GM18868 (cell line): ENCODE results near the gene ZBTB26.

Experiments used
- ATAC-seq: cut with Tn5 transposase; IDR thresholded peaks from one replicate; pipeline ENCODE4 v1.9.1; 2021; ENCODE audit warnings: mild to moderate bottlenecking, moderate library complexity; ENCODE audit not compliant: unreplicated experiment

Gene ZBTB26

DNA sequence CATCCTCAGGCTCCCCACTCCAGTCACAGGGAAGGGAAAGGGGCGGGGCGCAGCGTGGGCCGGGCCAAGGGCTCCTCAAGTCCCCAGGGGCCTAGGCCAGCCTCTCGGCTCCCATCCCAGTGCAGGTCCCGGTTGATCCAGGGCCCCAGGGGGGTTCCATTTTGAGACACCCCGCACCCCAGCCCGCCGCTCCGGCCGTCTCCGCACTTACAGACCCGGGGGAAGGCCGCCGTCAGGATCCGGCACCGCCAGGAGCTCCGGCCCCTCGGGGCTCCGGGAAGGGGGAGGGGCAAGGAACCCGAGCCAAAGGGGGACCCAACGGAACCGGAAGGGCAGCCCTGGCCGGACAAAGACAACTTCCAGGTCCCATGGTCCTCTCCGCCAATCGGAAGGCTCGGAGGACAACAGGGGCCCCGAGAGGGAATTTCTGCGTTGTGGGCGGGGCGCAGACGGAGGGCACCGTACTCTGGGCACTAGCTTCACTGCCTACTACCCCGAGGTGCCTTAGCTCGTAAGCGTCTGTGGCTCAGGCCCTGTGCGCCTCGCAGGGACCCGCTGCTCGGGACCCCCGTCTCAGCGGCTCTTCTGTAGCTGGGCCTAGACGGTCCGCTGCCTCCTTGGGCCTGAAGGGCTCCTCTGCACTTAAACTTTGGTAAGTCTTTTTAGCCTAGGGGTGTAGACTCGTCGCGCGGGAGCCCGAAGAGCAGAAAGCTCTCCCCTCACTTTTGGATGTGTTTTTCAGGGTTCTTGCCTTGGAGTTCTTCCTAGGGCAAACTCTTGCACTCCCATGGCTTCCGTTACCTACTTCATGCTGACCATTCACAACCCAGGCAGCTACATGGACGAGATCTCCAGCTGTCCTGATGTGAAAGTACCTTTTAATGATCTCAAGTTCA lies at the start of gene ZBTB26:
Gene ZBTB26, minus strand, starts transcription at position 287 of the 896 bp plus-strand sequence. CDS start 11,578 bp downstream, outside the sequence.
- ATAC-seq = peak; percentile 98

DNA sequence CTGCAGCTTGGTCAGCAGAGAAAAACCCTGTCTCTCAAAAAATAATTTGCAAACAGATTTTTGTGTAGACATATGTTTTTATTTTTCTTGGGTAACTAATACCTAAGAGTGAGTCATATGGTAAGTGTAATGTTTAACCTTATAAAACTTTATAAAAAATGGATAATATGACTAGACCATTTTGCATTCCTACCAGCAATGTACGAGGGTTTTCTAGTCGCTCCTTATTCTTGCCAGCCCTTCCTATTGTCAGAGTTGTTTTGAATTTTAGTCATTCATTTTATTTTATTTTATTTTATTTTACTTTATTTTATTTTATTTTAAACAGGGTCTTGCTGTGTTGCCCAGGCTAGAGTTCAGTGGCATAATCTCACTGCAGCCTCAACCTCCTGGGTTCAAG lies 47.3 kb upstream of the ZBTB26 start:
- no peak for ATAC-seq

GRCh38 chr9:122975196-122975595 lies 43.9 kb upstream of the ZBTB26 start:
- ATAC-seq = no peak

DNA sequence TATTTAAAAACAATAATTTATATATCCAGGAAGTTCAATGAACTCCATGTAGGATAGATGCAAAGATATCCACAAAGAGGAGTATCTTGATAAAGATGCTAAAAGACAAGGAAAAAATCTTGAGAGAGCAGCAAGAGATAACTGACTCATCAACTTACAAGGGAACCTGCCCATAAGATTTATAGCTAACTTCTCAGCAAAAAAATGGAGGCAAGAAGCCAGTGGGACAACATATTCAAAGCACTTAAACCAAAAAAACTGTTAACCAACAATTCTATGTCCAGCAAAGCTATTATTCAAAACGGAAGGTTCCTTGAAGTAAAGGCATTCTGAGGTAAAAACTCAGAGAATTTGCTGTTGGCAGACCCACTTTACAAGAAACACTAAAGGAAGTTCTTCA lies 29.8 kb upstream of the ZBTB26 start:
- no peak for ATAC-seq

GRCh38 chr9:122955961-122956360 lies 24.6 kb upstream of the ZBTB26 start:
- ATAC-seq = no peak

- ATAC-seq = no peak
These were observed 23.0 kb upstream of the ZBTB26 start for GRCh38 chr9:122954253-122954691.

DNA sequence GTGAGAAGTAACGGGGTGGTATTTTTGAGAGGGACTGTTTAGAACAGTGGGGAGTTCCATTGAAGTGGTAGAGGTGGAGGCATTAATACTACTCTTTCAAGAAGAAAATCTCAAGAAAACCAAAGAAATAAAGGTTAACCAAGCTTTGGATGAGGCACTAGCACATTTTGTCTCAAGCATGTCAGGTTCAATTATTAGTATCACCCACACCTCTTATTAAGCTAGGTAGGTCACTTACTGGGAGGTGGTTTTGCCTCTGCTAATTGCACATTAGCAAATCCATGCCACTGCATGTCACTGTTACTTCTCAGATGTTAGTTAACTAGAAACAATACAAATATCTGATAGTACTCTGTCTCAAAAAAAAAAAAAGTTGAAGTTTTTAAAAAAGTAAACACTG lies 19.7 kb upstream of the ZBTB26 start:
- ATAC-seq = no peak

DNA sequence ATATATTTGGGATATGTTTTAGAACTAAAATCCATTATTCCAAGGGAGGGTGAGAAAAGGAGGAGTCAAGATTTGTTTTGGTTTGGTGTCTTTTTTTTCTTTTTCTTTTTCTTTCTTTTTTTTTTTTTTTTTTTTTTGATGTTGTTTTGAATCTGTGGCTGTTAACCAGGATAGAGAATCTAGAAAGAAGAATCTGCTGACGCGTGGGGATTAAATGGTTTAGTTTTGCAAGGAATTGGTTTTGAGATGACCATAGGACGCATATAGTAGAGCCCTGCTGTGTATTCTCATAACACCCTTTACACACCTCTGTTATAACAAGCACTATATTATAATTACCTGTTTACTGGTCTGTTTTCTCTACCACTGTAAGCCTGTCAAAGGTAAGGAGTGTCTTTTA lies 19.0 kb upstream of the ZBTB26 start:
- ATAC-seq = no peak

GRCh38 chr9:122949696-122950095 lies 18.4 kb upstream of the ZBTB26 start:
- ATAC-seq = no peak

DNA sequence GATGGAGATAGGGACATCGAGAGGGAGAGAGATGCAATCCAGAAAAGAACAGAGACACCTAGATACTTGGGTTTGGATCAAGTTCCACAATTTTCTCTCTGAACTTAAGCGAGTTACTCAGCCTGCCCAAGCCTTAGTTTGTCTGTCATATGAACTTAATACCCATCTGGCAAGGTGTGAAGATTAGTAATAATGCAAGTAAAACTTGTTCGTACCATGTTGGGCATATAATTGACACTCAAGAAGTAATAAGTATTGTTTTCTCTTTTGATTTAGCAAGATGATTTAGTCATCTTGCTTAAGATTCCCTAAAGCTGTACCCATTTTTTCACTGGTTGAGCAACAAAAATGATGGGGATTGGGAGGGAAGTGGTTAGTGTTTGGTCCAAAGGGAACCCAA lies 17.0 kb upstream of the ZBTB26 start:
- ATAC-seq = no peak

DNA sequence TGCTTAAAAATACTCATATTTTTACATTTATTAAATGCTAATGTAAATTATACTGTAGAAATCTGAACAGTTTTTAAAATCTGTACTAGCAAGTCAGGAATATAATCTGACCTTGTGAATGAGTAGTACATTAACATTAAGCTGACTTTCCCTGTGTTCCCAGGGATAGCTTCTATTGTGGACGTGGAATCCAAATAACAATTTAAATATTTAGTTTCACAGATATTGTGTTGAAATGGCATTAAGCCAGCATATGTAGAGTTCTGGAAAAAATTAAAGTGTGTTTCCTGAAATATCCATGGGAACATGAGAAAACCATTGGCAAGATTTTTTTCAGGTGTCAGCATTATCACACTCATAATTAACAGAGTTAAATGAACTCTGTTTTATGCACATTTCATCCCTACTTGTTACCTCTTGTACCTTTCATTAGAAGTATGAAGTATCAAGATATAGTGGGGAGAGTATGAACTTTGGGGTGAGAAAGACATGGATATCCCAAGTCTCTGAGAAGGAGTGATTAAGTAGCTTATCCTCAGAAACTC lies 15.2 kb upstream of the ZBTB26 start:
- no peak for ATAC-seq

- no peak for ATAC-seq
These were observed 13.9 kb upstream of the ZBTB26 start for GRCh38 chr9:122944960-122945888.

DNA sequence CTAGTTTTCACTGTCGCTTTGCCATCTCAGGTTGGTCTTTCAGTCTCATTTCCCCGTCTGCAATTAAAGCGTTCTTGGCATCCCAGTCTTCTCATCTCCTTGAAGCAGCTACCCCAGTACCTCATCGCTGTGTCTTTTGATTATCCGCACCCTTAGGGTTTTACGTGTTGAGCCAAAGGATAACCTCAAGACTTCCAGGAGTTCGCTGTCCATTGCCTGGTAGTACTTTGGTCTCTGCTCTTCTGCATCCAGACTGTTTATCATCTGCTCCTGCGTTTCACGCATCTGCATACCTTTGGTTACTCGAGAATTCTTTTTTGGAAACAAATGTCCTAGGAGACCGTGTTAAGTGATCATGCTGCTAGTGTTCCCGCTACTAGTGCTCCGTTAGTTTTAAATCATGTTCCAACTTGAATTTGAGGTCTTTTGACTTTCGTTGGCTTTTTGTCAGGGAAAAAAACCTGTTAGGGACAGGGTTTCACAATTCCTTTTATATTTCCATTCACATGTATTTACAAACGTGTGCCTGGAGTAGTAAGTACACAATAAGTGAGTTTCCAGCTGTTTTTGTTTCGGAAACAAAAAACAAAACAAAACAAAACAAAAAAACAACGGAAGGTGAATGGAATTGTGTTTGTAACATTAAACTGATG lies 10.4 kb upstream of the ZBTB26 start:
- no peak for ATAC-seq

DNA sequence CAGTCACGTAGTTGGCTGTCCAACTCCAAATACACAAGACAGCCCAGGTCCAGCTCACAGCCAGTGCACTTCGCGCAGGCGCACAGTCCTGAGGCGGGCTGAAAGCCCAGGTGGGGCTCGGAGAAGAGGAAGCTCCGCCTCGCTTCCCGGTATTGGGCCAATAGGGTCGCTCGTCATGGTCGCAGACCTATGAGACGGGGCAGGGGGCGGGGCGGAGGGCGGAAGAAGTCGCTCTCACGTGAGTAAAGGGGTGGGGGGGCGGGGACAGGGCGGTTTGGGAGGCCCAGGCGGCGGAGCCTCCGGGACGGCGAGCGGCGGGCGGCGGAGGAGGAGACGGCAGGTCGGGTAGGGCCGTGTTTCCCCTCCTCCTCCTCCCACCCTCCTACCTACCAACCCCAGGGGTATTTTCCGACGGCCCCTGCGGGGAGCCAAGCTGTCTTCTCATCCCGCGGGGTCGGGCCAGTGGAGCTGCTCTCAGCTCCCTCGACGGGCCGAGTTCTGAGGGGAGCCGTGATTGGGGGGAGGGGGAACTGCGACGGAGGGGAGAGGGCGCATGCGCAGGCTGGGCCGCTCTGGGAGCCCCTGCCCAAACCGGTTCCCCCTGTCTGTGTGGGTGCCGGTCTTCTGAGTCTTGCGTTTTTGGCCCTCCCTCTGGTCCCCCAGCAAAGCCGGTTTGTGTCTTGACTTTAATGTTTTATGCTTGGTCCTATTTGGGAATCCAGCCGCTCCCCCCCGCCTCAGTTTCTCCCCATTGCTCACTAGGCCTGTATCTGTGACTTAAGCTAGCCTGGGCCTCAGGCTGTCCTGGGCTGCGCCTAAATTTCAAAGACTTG lies 9.7 kb upstream of the ZBTB26 start, which contains the start of gene RABGAP1:
Gene RABGAP1, plus strand, starts transcription at position 272 of the 833 bp plus-strand sequence. CDS start 16,040 bp downstream, outside the sequence.
- peak; percentile 96 for ATAC-seq

- ATAC-seq = no peak
These were observed 9.1 kb upstream of the ZBTB26 start for GRCh38 chr9:122940454-122940748.

- ATAC-seq = no peak
These were observed 8.3 kb upstream of the ZBTB26 start for GRCh38 chr9:122939601-122940000.

DNA sequence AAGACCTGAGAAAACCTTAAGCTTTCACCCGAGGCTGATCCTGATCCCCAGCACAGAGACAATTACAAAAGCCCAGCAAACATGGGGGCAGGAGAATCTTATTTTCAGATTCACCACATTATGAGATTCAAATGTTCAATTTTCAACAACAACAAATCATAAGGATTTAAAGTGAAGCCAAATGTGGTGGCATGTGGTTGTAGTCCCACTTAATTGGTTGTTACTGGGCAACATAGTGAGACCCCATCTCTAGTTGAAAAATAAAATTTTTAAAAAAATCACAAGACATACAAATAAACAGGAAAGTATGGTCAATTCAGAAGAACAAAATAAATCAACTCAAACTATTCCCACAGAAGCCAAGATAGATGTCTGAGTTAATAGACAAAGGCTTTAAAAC lies 5.6 kb upstream of the ZBTB26 start:
- ATAC-seq = no peak

DNA sequence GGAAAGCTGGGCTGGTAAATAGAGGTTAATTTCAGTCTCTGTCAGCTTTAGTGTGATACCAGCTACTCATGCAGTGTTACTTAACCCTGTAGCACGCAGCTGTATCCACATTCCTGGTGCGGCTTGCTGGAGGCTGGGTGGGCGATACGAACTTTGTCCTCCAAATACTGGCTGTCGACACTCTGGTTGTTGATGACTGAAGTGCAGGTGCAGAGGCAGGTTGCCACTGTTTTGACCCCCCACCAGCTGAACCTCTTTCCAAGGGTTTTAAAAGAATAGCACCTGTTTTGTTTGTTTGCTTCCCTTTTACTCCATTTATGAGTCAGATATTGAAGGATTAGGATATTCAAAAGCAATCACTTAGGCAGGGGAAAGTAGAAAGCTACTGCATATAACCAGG lies 5.2 kb upstream of the ZBTB26 start:
- ATAC-seq = no peak

GRCh38 chr9:122930541-122931225 lies 629 bp downstream of the ZBTB26 start:
- ATAC-seq = peak; percentile 17
